ENCODE data around the gene CIAO2B. TPM values are rescaled to one million over a fixed set of nuclear protein-coding genes. Genes with fewer than 3 reads are reported as not detected.
"Not testable (repeated sequence)": the region's sequence is repeated elsewhere in the genome, so short reads cannot be mapped to it uniquely, and the experiment has no call there.

CIAO2B gene
- polyA plus RNA-seq, 1 donor from 2014 or later: 104 TPM

- Mint-ChIP-seq H3K4me1 (peaks cover 31 to 39% (median 33%) of the 10 kb centered on the region in 3 donors), H3K27ac (peak overlapping the region in 2 of 3 donors; percentile 16 to 92), H3K9me3 (no peaks in the 10 kb centered on the region), H3K27me3 (no peaks in the 10 kb centered on the region), H3K4me3 (peak overlapping the region; percentile 58 to 98 (median 91)), H3K36me3 (peaks cover 10% of the 10 kb centered on the region)
Measured at GRCh38 chr16:66936462-66936861, 2.3 kb upstream of the CIAO2B start.

DNA sequence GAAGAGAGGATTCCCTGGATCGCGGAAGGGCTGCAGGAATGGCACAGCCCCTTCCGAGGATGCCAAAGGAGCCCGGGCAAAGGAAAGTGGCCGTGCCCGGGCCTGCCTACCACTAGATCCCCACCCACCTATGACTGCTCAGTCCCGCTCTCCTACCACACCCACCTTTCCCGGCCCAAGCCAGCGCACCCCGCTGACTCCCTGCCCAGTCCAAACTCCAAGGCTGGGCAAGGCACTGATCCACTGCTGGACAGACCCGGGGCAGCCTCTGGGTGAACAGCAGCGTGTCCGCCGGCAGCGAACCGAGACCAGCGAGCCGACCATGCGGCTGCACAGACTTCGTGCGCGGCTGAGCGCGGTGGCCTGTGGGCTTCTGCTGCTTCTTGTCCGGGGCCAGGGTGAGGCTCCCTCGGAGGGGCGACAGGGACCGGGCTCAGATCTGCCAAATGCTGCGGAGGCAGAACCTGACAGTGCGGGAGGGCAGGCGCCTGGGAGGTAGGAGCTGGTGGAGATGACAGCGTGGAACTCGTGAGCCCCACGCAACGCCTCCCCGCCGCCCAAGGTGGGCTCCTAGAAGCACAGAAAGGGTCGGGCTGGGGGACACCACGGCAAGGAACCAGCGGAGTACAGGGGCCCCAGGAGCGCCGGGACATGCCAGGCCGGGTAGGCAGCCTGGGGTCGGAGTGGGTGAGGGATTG lies 1.3 kb upstream of the CIAO2B start, which contains the start of gene CES2:
Gene CES2, plus strand, starts transcription at position 203 of the 698 bp plus-strand sequence. Its CDS starts 120 bp downstream, at position 323.
- peak within 1 kb of the TSS; percentile 92 to 99 (median 97) for H3K27ac Mint-ChIP-seq
- peak within 1 kb of the TSS; percentile 97 to 99 (median 98) for H3K4me3 Mint-ChIP-seq
- H3K27me3 Mint-ChIP-seq: no peaks in the 10 kb centered on the region
- H3K4me1 Mint-ChIP-seq: peaks cover 31 to 39% (median 33%) of the 10 kb centered on the region in 3 donors
- no peaks in the 10 kb centered on the region for H3K9me3 Mint-ChIP-seq
- H3K36me3 Mint-ChIP-seq: peaks cover 8% of the 10 kb centered on the region

DNA sequence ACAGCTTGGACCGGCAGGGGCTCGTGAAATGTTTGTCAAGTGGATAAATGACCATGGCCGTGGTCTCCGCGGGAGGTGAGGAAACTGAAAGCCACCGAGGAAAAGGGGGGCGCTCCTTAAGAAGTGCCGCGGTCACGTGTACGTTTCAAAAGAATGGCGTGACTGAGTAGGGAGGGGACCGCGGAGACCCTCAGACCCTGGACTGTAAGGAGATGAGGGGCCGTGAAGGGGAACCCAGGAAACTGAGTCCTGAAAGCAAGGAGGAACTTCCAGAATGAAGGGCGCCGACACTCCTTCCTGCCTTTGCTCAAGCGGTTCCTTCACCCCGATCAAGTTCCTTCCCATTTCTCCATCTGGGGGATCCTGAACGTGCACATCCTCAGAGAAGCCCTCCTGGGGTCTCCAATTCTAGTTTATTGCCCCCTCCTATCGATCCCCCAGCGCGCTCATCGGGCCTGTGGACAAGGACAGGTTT lies 674 bp upstream of the CIAO2B start:
- H3K27me3 Mint-ChIP-seq, H3K9me3 Mint-ChIP-seq, H3K36me3 Mint-ChIP-seq: not testable (repeated sequence)
- H3K4me1 Mint-ChIP-seq: peaks cover 31 to 39% (median 33%) of the 10 kb centered on the region in 3 donors
- peak overlapping the region; percentile 92 to 99 (median 97) for H3K27ac Mint-ChIP-seq
- peak overlapping the region; percentile 97 to 99 (median 98) for H3K4me3 Mint-ChIP-seq

GRCh38 chr16:66933776-66934137 lies 445 bp downstream of the CIAO2B start:
- Mint-ChIP-seq H3K27ac (peak overlapping the region; percentile 92 to 99 (median 97)), H3K4me1 (peaks cover 31 to 39% (median 33%) of the 10 kb centered on the region in 3 donors), H3K9me3 (no peaks in the 10 kb centered on the region), H3K36me3 (peaks cover 8% of the 10 kb centered on the region), H3K27me3 (no peaks in the 10 kb centered on the region), H3K4me3 (peak overlapping the region; percentile 97 to 99 (median 98))

GRCh38 chr16:66932076-66932475 lies 2.1 kb downstream of the CIAO2B start:
- Mint-ChIP-seq H3K9me3 (no peaks in the 10 kb centered on the region), H3K36me3 (peaks cover 8% of the 10 kb centered on the region), H3K4me3 (peak overlapping the region in 3 of 4 donors; percentile 52 to 98 (median 97)), H3K4me1 (peaks cover 27 to 33% (median 31%) of the 10 kb centered on the region in 3 donors), H3K27ac (peak overlapping the region; percentile 67 to 97 (median 92)), H3K27me3 (no peaks in the 10 kb centered on the region)

DNA sequence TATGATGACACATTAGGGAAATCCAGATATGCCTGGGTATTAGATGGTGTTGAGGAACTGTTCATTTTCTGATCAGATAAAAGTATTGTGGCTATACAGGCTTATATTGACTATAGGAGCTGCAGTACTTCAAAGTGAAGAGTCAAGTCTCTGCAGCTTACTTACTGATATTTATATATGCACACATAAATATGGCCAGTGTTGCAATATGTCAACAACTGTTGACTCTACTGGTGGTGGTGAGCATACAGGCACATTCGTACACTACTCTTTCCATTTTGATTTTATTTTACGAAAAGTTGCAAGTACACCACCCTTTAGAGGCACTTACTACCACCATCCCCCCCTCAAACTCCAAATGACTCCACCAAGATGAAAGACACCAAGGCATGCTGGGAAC lies 2.5 kb downstream of the CIAO2B start:
- Mint-ChIP-seq H3K9me3 (no peaks in the 10 kb centered on the region), H3K4me1 (peaks cover 25 to 30% (median 29%) of the 10 kb centered on the region in 3 donors), H3K27ac (peak overlapping the region in 1 of 3 donors; percentile 92), H3K4me3 (peak overlapping the region in 2 of 4 donors; percentile 45 to 97), H3K36me3 (peaks cover 8% of the 10 kb centered on the region), H3K27me3 (no peaks in the 10 kb centered on the region)

- peaks cover 8% of the 10 kb centered on the region for H3K36me3 Mint-ChIP-seq
- H3K4me3 Mint-ChIP-seq: peak overlapping the region in 1 of 4 donors; percentile 97
- peaks cover 19 to 25% (median 21%) of the 10 kb centered on the region in 3 donors for H3K4me1 Mint-ChIP-seq
- peaks cover 8% of the 10 kb centered on the region for H3K27me3 Mint-ChIP-seq
- no peaks in the 10 kb centered on the region for H3K9me3 Mint-ChIP-seq
- no peak overlapping the region for H3K27ac Mint-ChIP-seq
Measured at GRCh38 chr16:66930189-66930588, 4.0 kb downstream of the CIAO2B start.

- H3K4me1 Mint-ChIP-seq: peaks cover 13 to 20% (median 16%) of the 10 kb centered on the region in 3 donors
- peaks cover 15% of the 10 kb centered on the region for H3K27me3 Mint-ChIP-seq
- H3K27ac Mint-ChIP-seq: no peak overlapping the region
- H3K36me3 Mint-ChIP-seq: peaks cover 5% of the 10 kb centered on the region
- H3K4me3 Mint-ChIP-seq: peak overlapping the region in 2 of 4 donors; percentile 17 to 97
- H3K9me3 Mint-ChIP-seq: no peaks in the 10 kb centered on the region
Measured at GRCh38 chr16:66928702-66929388, 5.4 kb downstream of the CIAO2B start.

- Mint-ChIP-seq H3K27ac (peak overlapping the region in 2 of 3 donors; percentile 10 to 63), H3K4me3 (peak overlapping the region in 2 of 4 donors; percentile 9 to 53), H3K36me3 (peaks cover 6% of the 10 kb centered on the region)
Measured at GRCh38 chr16:66927918-66928649, 6.1 kb downstream of the CIAO2B start.

GRCh38 chr16:66926961-66927436 lies 7.2 kb downstream of the CIAO2B start:
- Mint-ChIP-seq H3K4me1 (peaks cover 0 to 3% (median 1%) of the 10 kb centered on the region in 3 donors), H3K9me3 (no peaks in the 10 kb centered on the region), H3K36me3 (peaks cover 1% of the 10 kb centered on the region), H3K4me3 (peak overlapping the region in 1 of 4 donors; percentile 13), H3K27me3 (peaks cover 26% of the 10 kb centered on the region), H3K27ac (no peak overlapping the region)

More at GRCh38 chr16:66927918-66928649, 6.1 kb downstream of the CIAO2B start:
- Mint-ChIP-seq H3K4me1 (peaks cover 5 to 12% (median 8%) of the 10 kb centered on the region in 3 donors), H3K9me3 (no peaks in the 10 kb centered on the region), H3K27me3 (peaks cover 22% of the 10 kb centered on the region)

DNA sequence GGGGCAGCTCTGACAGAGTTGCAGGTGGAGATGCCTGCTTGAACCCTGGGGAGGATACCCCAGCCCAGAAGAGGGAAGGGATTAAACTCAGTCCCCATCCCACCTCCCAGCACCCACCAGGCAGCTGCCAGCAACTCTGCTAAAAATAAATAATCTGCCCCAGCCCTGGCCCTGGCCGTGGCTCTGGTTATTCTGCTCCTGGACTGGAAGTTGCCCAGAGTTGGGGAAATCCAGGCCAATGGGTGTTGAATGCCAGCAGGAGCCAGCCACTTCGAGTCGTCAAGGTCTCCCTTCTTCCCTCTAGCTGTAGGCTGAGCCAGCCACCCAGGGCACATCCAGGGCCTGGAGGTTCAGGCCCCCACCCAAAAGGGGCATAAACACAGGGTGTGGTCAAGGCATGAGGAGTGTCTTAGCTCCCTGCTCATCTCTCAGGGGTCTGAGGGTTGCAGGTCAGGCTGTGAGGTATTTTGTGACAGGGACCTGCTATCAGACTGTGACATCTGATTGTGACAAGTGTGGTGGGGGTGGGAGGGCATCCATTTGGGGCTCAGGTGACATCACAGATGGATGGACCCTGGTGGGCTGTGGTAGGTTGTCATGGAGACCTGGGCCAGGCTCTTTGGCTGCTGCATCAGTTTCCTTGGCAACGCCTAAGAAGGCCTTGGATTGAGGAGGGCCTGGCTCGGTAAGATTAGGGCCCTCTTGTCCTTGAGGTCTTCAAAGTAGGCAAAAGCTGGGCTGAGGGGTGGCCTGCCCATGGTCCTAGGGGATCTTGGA lies 7.8 kb downstream of the CIAO2B start:
- peaks cover 29% of the 10 kb centered on the region for H3K27me3 Mint-ChIP-seq
- no peaks in the 10 kb centered on the region for H3K9me3 Mint-ChIP-seq
- H3K4me3 Mint-ChIP-seq: peak overlapping the region in 3 of 4 donors; percentile 13 to 45 (median 41)
- peaks cover 1% of the 10 kb centered on the region for H3K36me3 Mint-ChIP-seq
- H3K27ac Mint-ChIP-seq: no peak overlapping the region
- H3K4me1 Mint-ChIP-seq: peaks cover 0 to 3% (median 0%) of the 10 kb centered on the region in 3 donors

GRCh38 chr16:66925322-66925840 lies 8.8 kb downstream of the CIAO2B start, which contains the start of gene RRAD:
RRAD (minus strand) TSS chr16:66925535; CDS start chr16:66925179, 356 bp downstream.
- H3K9me3 Mint-ChIP-seq: no peaks in the 10 kb centered on the region
- no peak within 1 kb of the TSS for H3K27ac Mint-ChIP-seq
- peaks cover 0 to 3% (median 0%) of the 10 kb centered on the region in 3 donors for H3K4me1 Mint-ChIP-seq
- peaks cover 1% of the 10 kb centered on the region for H3K36me3 Mint-ChIP-seq
- peaks cover 31% of the 10 kb centered on the region for H3K27me3 Mint-ChIP-seq
- peak within 1 kb of the TSS; percentile 45 to 86 (median 78) for H3K4me3 Mint-ChIP-seq

DNA sequence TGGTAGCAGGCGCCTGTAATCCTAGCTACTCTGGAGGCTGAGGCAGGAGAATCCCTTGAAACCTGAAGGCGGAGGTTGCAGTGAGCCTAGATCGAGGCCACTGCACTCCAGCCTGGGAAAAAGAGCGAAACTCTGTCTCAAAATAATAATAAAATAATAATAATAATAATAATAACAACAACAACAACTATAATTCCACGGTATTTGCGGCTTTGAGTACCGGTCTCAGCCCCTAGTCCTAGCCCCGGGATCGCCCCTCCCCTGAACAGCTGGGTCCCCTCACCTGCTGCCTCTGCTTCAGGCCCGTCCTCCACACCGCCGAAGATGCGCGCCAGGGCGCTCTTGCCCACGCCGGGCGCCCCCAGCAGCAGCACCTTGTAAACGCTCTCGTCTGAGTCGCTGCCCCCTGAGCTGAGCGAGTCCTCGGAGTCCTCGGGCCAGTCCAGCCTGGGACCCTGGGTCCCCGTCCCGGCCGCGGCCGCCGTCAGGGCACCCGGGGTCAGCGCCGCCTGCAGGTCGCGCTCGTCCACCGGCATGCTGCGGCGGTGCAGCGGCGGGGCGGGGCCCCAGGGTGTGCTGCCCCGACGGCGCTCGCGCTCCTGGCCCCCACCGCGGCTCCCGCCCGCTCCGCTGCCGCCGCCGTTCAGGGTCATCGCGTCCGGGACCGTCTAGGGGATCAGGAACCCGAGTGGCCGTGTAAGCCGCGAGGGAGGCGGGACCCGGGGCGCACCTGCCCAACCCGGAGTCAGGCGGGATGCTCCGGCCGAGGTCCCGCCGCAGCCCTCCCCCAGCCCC lies 9.5 kb downstream of the CIAO2B start:
- Mint-ChIP-seq H3K4me3 (peak overlapping the region in 3 of 4 donors; percentile 73 to 86 (median 83)), H3K4me1 (peaks cover 0 to 3% (median 0%) of the 10 kb centered on the region in 3 donors), H3K36me3 (peaks cover 1% of the 10 kb centered on the region), H3K27ac (no peak overlapping the region), H3K9me3 (no peaks in the 10 kb centered on the region), H3K27me3 (peaks cover 31% of the 10 kb centered on the region)

Data from IgD-negative memory B cell (primary cell).